Mesendoderm (in vitro differentiated cells): Measurements from ENCODE around the gene MYOCD.

Experiments
- DNase-seq: peaks from one replicate; pipeline ENCODE4 v3.0.0; 2013
- H2AK5ac ChIP-seq: 2 replicates; pipeline ENCODE4 v1.6.1; 2013; ENCODE audit warnings: low read length, inconsistent platforms
- H2BK120ac ChIP-seq: 2 replicates; pipeline ENCODE4 v1.6.1; 2013; ENCODE audit warnings: low read depth, mild to moderate bottlenecking, low read length, moderate library complexity, mixed read lengths
- H2BK15ac ChIP-seq: replicated peaks from 2 replicates; pipeline ENCODE4 v1.6.1; 2013; ENCODE audit warnings: low read depth, mild to moderate bottlenecking, moderate library complexity
- H2BK5ac ChIP-seq: 2 replicates; pipeline ENCODE4 v1.6.1; 2013; ENCODE audit warnings: low read length, inconsistent platforms
- H3K18ac ChIP-seq: 2 replicates; pipeline ENCODE4 v1.6.1; 2013; ENCODE audit warnings: mild to moderate bottlenecking, low read length, mixed read lengths
- H3K23ac ChIP-seq: one replicate; pipeline ENCODE4 v1.6.1; 2013; ENCODE audit warnings: low read length
- H3K27ac ChIP-seq: 2 replicates; pipeline ENCODE4 v1.5.1; 2013; ENCODE audit warnings: low read depth, mild to moderate bottlenecking, inconsistent platforms, low read length, moderate library complexity
- H3K27me3 ChIP-seq: 2 replicates; pipeline ENCODE4 v1.6.1; 2013; ENCODE audit warnings: low read length, control low read depth, mild to moderate bottlenecking, inconsistent platforms; ENCODE audit not compliant: insufficient read depth, poor library complexity
- H3K36me3 ChIP-seq: 2 replicates; pipeline ENCODE4 v1.6.1; 2013; ENCODE audit warnings: low read length, inconsistent platforms; ENCODE audit not compliant: control insufficient read depth, insufficient read depth
- H3K4ac ChIP-seq: one replicate; pipeline ENCODE4 v1.6.1; 2013; ENCODE audit warnings: low read depth, mild to moderate bottlenecking, low read length, moderate library complexity
- H3K4me1 ChIP-seq: 2 replicates; pipeline ENCODE4 v1.6.1; 2013; ENCODE audit warnings: low read depth, low read length, inconsistent platforms; ENCODE audit not compliant: control insufficient read depth
- H3K4me2 ChIP-seq: 2 replicates; pipeline ENCODE4 v1.6.1; 2013; ENCODE audit warnings: low read length
- H3K4me3 ChIP-seq: 2 replicates; pipeline ENCODE4 v1.5.1; 2013; ENCODE audit warnings: mild to moderate bottlenecking, low read length
- H3K56ac ChIP-seq: one replicate; pipeline ENCODE4 v1.6.1; 2013; ENCODE audit warnings: low read length
- H3K79me1 ChIP-seq: 2 replicates; pipeline ENCODE4 v1.6.1; 2013; ENCODE audit warnings: low read length, inconsistent platforms
- H3K79me2 ChIP-seq: 2 replicates; pipeline ENCODE4 v1.6.1; 2013; ENCODE audit warnings: mild to moderate bottlenecking, low read length; ENCODE audit not compliant: control insufficient read depth, insufficient read depth
- H3K9ac ChIP-seq: 2 replicates; pipeline ENCODE4 v1.6.1; 2013; ENCODE audit warnings: low read length, inconsistent platforms
- H4K5ac ChIP-seq: one replicate; pipeline ENCODE4 v1.6.1; 2013; ENCODE audit warnings: low read length
- H4K8ac ChIP-seq: one replicate; pipeline ENCODE4 v1.6.1; 2013; ENCODE audit warnings: low read depth, mild to moderate bottlenecking, control low read depth, low read length, moderate library complexity
- WGBS: extraction: QIAGEN DNeasy Blood & Tissue Kit; methylation state at CpG from one replicate; pipeline ENCODE4 v1.1.7; 2013; ENCODE audit warnings: low lambda C conversion rate, missing lambda C conversion rate; ENCODE audit not compliant: insufficient coverage; ENCODE audit errors: extremely low coverage; 5-methylcytosine and 5-hydroxymethylcytosine counted together

Gene MYOCD

DNA sequence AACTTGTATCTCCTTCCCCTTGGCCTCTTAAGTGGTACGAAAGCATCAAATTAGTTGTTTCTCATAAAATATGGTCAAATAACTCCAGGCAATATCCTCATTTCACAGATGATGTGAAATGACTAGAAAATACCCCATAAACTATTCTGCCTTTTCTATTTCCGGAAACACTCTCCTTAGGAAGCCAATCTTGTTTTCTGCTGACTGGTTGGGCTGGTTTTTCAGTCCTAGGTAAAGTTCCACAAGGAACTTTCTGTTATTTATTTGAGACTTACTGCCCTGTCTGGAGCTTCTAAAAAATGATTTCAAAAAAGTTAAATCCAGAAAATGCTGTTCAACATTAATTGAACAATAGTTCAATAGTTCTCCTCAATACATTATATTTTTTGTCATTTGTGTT lies 7.3 kb downstream of the MYOCD start:
- Histone ChIP-seq H3K23ac (no peak overlapping the region), H2BK120ac (no peak overlapping the region), H4K5ac (no peak overlapping the region), H3K4me3 (no peak overlapping the region), H3K4ac (no peak overlapping the region), H3K56ac (no peak overlapping the region), H4K8ac (no peak overlapping the region), H3K79me2 (no peaks in the 10 kb centered on the region), H3K27me3 (no peaks in the 10 kb centered on the region), H2AK5ac (no peak overlapping the region), H2BK5ac (no peak overlapping the region), H3K4me2 (no peak overlapping the region), H3K4me1 (no peaks in the 10 kb centered on the region), H3K9ac (no peak overlapping the region), H3K18ac (no peak overlapping the region), H3K27ac (no peak overlapping the region), H3K79me1 (no peaks in the 10 kb centered on the region), H3K36me3 (no peaks in the 10 kb centered on the region), H2BK15ac (no peak overlapping the region)
- no peak for DNase-seq
- WGBS = no CpG with 5 or more reads among the region's 2 CpGs

GRCh38 chr17:12673788-12674187 lies 8.1 kb downstream of the MYOCD start:
- no peak overlapping the region for H3K23ac ChIP-seq
- WGBS = no CpG with 5 or more reads among the region's 3 CpGs
- H2BK5ac ChIP-seq = no peak overlapping the region
- no peak overlapping the region for H2BK120ac ChIP-seq
- H3K79me1 ChIP-seq = no peaks in the 10 kb centered on the region
- H3K27me3 ChIP-seq = no peaks in the 10 kb centered on the region
- no peaks in the 10 kb centered on the region for H3K4me1 ChIP-seq
- H4K5ac ChIP-seq = no peak overlapping the region
- H3K79me2 ChIP-seq = no peaks in the 10 kb centered on the region
- H3K4me2 ChIP-seq = no peak overlapping the region
- H3K4me3 ChIP-seq = no peak overlapping the region
- H3K18ac ChIP-seq = no peak overlapping the region
- H3K56ac ChIP-seq = no peak overlapping the region
- peak; percentile 25 for DNase-seq
- H4K8ac ChIP-seq = no peak overlapping the region
- no peak overlapping the region for H3K4ac ChIP-seq
- H3K36me3 ChIP-seq = no peaks in the 10 kb centered on the region
- no peak overlapping the region for H2AK5ac ChIP-seq
- no peak overlapping the region for H3K9ac ChIP-seq
- H3K27ac ChIP-seq = no peak overlapping the region
- H2BK15ac ChIP-seq = no peak overlapping the region

GRCh38 chr17:12680407-12680897 lies 14.8 kb downstream of the MYOCD start:
- Histone ChIP-seq H4K5ac (no peak overlapping the region), H3K36me3 (no peaks in the 10 kb centered on the region), H3K4me3 (no peak overlapping the region), H3K23ac (no peak overlapping the region), H3K18ac (no peak overlapping the region), H3K4me2 (no peak overlapping the region), H3K4me1 (no peaks in the 10 kb centered on the region), H3K79me1 (no peaks in the 10 kb centered on the region), H3K56ac (no peak overlapping the region), H3K79me2 (no peaks in the 10 kb centered on the region), H2BK120ac (no peak overlapping the region), H2BK5ac (no peak overlapping the region), H2BK15ac (no peak overlapping the region), H4K8ac (no peak overlapping the region), H3K27ac (no peak overlapping the region), H3K27me3 (no peaks in the 10 kb centered on the region), H3K4ac (no peak overlapping the region), H2AK5ac (no peak overlapping the region), H3K9ac (no peak overlapping the region)
- WGBS = no CpG with 5 or more reads among the region's 14 CpGs
- no peak for DNase-seq

- no peak overlapping the region for H3K27ac ChIP-seq
- H3K9ac ChIP-seq = no peak overlapping the region
- no peak overlapping the region for H3K4me3 ChIP-seq
- H3K27me3 ChIP-seq = no peaks in the 10 kb centered on the region
- H2BK120ac ChIP-seq = no peak overlapping the region
- no peak overlapping the region for H2BK5ac ChIP-seq
- no peak overlapping the region for H2AK5ac ChIP-seq
- H4K5ac ChIP-seq = no peak overlapping the region
- no peak for DNase-seq
- H3K79me1 ChIP-seq = no peaks in the 10 kb centered on the region
- H3K56ac ChIP-seq = no peak overlapping the region
- H3K23ac ChIP-seq = no peak overlapping the region
- H4K8ac ChIP-seq = no peak overlapping the region
- no peaks in the 10 kb centered on the region for H3K4me1 ChIP-seq
- H3K18ac ChIP-seq = no peak overlapping the region
- H2BK15ac ChIP-seq = no peak overlapping the region
- no peak overlapping the region for H3K4ac ChIP-seq
- no peak overlapping the region for H3K4me2 ChIP-seq
- no peaks in the 10 kb centered on the region for H3K36me3 ChIP-seq
- H3K79me2 ChIP-seq = no peaks in the 10 kb centered on the region
- WGBS = no CpG with 5 or more reads among the region's 5 CpGs
These were observed 15.3 kb downstream of the MYOCD start for GRCh38 chr17:12680993-12681392.

GRCh38 chr17:12683299-12683698 lies 17.6 kb downstream of the MYOCD start:
- no peak overlapping the region for H4K5ac ChIP-seq

GRCh38 chr17:12686486-12686885 lies 20.8 kb downstream of the MYOCD start:
- no peak overlapping the region for H2BK5ac ChIP-seq
- H3K27ac ChIP-seq = no peak overlapping the region
- no peak for DNase-seq
- no peaks in the 10 kb centered on the region for H3K4me1 ChIP-seq
- H3K56ac ChIP-seq = no peak overlapping the region
- H3K27me3 ChIP-seq = no peaks in the 10 kb centered on the region
- no peak overlapping the region for H3K4me3 ChIP-seq
- no peak overlapping the region for H3K4ac ChIP-seq
- H2BK15ac ChIP-seq = no peak overlapping the region
- H3K79me2 ChIP-seq = no peaks in the 10 kb centered on the region
- no CpG with 5 or more reads among the region's 1 CpG for WGBS
- no peak overlapping the region for H4K5ac ChIP-seq
- no peak overlapping the region for H3K9ac ChIP-seq
- no peak overlapping the region for H4K8ac ChIP-seq
- H2AK5ac ChIP-seq = no peak overlapping the region
- no peaks in the 10 kb centered on the region for H3K36me3 ChIP-seq
- no peak overlapping the region for H3K4me2 ChIP-seq
- H3K79me1 ChIP-seq = no peaks in the 10 kb centered on the region
- H3K18ac ChIP-seq = no peak overlapping the region
- no peak overlapping the region for H3K23ac ChIP-seq
- H2BK120ac ChIP-seq = no peak overlapping the region

More at GRCh38 chr17:12683299-12683698, 17.6 kb downstream of the MYOCD start:
- H2AK5ac ChIP-seq = no peak overlapping the region
- WGBS = no CpG with 5 or more reads among the region's 10 CpGs
- H3K4me1 ChIP-seq = no peaks in the 10 kb centered on the region
- H3K79me2 ChIP-seq = no peaks in the 10 kb centered on the region
- H4K8ac ChIP-seq = no peak overlapping the region
- no peak overlapping the region for H3K9ac ChIP-seq
- no peak overlapping the region for H3K4ac ChIP-seq
- H3K23ac ChIP-seq = no peak overlapping the region
- H3K27ac ChIP-seq = no peak overlapping the region
- H3K79me1 ChIP-seq = no peaks in the 10 kb centered on the region
- H3K4me3 ChIP-seq = no peak overlapping the region
- H2BK15ac ChIP-seq = no peak overlapping the region
- no peak for DNase-seq
- H3K56ac ChIP-seq = no peak overlapping the region
- no peaks in the 10 kb centered on the region for H3K36me3 ChIP-seq
- no peak overlapping the region for H3K4me2 ChIP-seq
- no peak overlapping the region for H3K18ac ChIP-seq
- no peaks in the 10 kb centered on the region for H3K27me3 ChIP-seq
- H2BK5ac ChIP-seq = no peak overlapping the region
- no peak overlapping the region for H2BK120ac ChIP-seq
